ENCODE data around the gene LRP2.

Gene LRP2

DNA sequence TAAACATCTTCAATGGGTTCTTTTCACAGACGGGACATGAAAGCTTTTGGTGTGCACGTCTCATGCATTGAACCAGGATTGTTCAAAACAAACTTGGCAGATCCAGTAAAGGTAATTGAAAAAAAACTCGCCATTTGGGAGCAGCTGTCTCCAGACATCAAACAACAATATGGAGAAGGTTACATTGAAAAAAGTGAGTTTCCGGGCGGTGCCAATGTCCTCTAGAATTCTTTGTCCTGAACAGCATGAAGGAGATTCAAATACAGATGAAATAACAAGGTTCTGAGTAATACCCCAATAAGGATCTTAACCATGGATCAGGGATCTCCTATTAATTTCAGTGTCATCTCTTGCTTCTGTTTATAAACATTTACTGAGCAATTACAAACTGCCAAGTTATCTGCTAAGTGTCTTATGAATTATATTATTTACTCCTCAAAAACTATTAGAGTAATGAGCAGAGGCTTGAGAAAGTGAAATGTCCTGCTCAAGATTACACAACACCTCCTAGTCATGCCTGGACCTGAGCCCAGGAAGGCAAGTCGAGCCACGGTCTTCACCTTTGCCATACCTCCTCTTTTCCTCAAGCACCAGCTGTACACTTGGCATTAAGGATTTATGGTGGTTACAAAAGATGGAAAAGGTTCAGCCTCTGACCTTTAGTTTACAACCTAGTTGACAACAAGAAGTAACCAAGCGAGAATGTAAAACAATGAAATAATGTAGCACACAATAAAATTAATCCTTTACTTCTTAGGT, 270.4 kb downstream of the LRP2 start:
- no peaks in the 10 kb centered on the region for H3K36me3 ChIP-seq (ENCODE audit: insufficient read depth, low read length)
- no peaks in the 10 kb centered on the region for H3K9me3 ChIP-seq (replicated peaks; ENCODE audit: low read length)
- H3K27me3 ChIP-seq (ENCODE audit: control insufficient read depth, insufficient read depth, low read length) = no peaks in the 10 kb centered on the region
- H3K4me2 ChIP-seq (ENCODE audit: low read length) = no peak overlapping the region
- H3K4me3 ChIP-seq (ENCODE audit: low read length) = no peak overlapping the region
- peaks cover 45% of the 10 kb centered on the region for H3K4me1 ChIP-seq (ENCODE audit: control insufficient read depth, insufficient read depth, low read length)
- no peak overlapping the region for H3K9ac ChIP-seq (ENCODE audit: low read depth, low read length)

DNA sequence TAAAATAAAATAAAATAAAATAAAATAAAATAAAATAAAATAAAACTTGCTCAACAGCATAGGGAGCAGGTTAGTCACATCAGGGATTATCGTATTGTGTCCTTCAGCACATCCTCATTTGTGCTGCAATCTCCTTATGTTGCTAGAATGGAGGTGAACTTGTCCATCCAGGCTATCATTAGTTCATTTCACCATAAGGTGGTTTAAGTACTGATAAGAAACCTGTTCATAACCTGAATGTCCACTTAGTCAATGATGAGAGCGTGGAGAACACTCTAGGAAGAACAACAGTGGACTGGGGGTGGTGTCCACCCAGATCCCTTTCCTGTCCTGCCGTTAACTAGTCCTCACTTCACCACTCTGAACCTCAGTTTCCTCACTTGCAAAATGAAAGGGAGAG, 271.1 kb downstream of the LRP2 start:
- peaks cover 44% of the 10 kb centered on the region for H3K4me1 ChIP-seq (ENCODE audit: control insufficient read depth, insufficient read depth, low read length)
- H3K9ac ChIP-seq (ENCODE audit: low read depth, low read length) = no peak overlapping the region
- no peak overlapping the region for H3K4me3 ChIP-seq (ENCODE audit: low read length)

DNA sequence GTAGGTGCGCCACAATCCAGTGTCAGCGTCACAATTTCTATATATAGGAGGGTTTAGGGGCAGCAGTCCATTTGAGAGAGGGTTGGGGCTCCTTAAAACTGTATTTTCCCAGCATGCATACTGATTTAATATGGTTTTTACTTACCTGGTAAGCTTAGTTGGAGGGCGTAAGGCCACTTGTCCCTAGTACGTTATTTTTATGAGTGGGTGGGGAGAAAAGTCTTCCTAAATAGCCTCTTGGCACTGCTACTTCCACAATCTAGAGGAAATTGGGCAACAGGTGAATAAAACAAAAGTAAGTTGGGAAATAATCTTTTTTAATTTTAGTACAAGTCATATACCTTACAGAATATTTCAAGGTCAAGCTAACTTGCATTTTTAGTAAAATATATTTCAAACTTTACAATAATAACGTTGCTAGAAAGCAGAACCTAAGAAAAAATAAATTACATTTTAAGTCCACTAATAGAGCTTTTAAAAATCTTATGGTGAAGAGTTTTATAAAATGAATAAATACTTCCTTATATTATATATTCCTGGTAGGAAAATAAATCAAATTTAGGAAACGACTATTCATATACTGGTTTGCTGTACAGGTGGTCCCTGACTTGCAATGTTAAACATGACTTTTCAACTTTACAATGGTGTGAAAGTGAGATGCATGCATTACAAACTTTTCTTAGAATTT, 272.1 kb downstream of the LRP2 start:
- Histone ChIP-seq H3K4me2 (ENCODE audit: low read length) (no peak overlapping the region), H3K4me3 (ENCODE audit: low read length) (no peak overlapping the region), H3K9ac (ENCODE audit: low read depth, low read length) (no peak overlapping the region), H3K4me1 (ENCODE audit: control insufficient read depth, insufficient read depth, low read length) (peaks cover 36% of the 10 kb centered on the region), H3K9me3 (replicated peaks; ENCODE audit: low read length) (no peaks in the 10 kb centered on the region), H3K27me3 (ENCODE audit: control insufficient read depth, insufficient read depth, low read length) (no peaks in the 10 kb centered on the region), H3K36me3 (ENCODE audit: insufficient read depth, low read length) (no peaks in the 10 kb centered on the region)

More for the DNA sequence above, 271.1 kb downstream of the LRP2 start:
- no peaks in the 10 kb centered on the region for H3K36me3 ChIP-seq (ENCODE audit: insufficient read depth, low read length)
- no peak overlapping the region for H3K4me2 ChIP-seq (ENCODE audit: low read length)
- H3K27me3 ChIP-seq (ENCODE audit: control insufficient read depth, insufficient read depth, low read length) = no peaks in the 10 kb centered on the region
- no peaks in the 10 kb centered on the region for H3K9me3 ChIP-seq (replicated peaks; ENCODE audit: low read length)

DNA sequence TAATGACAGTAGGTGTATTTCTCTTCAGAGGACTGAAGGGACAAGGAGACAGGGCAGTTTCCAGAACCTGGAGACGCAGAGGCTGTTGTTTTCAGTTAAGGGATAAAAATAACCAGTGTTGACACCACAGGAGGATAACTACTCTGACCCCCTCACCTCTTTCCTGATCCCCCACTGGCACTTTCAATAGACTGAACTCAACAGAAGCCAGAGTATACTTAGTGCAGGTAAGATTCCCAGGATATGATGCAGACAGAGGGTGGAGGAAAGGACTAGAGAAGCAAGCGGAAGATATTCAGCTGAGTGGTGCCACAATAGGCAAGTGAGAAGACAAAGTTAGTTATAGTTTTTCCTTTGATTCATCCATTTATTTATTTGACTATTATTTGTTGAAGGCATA, 273.2 kb downstream of the LRP2 start:
- Histone ChIP-seq H3K4me3 (ENCODE audit: low read length) (no peak overlapping the region), H3K27me3 (ENCODE audit: control insufficient read depth, insufficient read depth, low read length) (no peaks in the 10 kb centered on the region), H3K9me3 (replicated peaks; ENCODE audit: low read length) (no peaks in the 10 kb centered on the region), H3K4me2 (ENCODE audit: low read length) (no peak overlapping the region), H3K36me3 (ENCODE audit: insufficient read depth, low read length) (no peaks in the 10 kb centered on the region), H3K4me1 (ENCODE audit: control insufficient read depth, insufficient read depth, low read length) (peaks cover 25% of the 10 kb centered on the region), H3K9ac (ENCODE audit: low read depth, low read length) (no peak overlapping the region)

DNA sequence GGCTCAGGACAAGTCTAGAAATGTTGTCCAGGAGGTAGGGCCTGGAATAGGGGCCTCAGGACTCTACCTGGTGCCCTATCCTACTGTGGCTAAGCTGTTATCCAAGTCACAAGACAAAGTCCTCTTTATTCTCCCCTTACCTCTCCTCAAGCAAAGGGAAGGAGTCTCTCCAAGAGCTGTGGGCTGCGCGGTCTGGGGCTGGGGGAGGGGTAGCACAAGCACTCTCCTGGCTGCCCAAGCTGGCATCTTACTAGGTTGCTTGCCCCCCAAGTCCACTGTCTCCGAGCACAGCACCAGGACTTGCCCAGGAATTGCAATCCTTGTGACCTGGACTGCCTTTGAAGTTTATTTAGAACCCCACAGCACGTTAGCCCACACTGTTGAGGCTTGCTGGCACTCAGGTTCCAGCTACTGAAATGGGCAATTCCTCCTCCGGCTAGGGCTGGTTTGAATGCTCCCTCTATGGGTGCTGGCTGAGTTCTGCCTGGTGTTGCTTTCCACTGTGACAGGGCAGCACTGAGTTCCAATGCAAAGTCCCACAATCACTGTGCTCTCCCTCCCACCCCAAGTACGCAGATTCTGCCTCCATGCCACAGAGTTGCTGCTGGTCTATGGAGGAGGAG, 274.5 kb downstream of the LRP2 start:
- Histone ChIP-seq H3K36me3 (ENCODE audit: insufficient read depth, low read length) (no peaks in the 10 kb centered on the region), H3K9me3 (replicated peaks; ENCODE audit: low read length) (no peaks in the 10 kb centered on the region), H3K4me3 (ENCODE audit: low read length) (no peak overlapping the region), H3K4me1 (ENCODE audit: control insufficient read depth, insufficient read depth, low read length) (peaks cover 12% of the 10 kb centered on the region), H3K27me3 (ENCODE audit: control insufficient read depth, insufficient read depth, low read length) (no peaks in the 10 kb centered on the region), H3K9ac (ENCODE audit: low read depth, low read length) (no peak overlapping the region), H3K4me2 (ENCODE audit: low read length) (no peak overlapping the region)

DNA sequence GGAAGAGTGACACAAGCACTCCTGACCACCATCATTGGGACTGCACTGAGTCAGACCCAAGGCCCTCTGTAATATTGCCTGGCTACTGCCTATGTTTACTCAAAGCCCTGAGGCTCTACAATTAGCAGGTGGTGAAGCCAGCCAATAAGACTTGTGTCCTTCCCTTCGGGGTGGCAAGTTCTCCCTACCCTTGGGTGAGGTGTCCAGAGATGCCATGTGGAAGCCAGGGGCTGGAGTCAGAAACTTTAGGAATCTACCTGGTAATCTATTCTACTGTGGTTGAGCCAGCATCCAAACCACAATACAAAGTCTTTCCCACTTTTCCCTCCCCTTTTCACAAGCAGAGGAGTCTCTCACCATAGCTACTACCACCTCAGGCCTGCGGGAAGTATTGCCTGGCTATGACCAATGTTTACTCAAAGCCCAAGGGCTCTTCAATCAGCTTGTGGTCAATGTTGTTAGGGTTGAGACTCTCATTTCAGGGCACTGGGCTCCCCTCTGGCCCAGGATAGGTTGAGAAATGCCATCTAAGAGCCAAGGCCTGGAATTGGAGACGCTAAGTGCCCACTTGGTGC, 275.4 kb downstream of the LRP2 start:
- no peak overlapping the region for H3K9ac ChIP-seq (ENCODE audit: low read depth, low read length)
- H3K9me3 ChIP-seq (replicated peaks; ENCODE audit: low read length) = no peaks in the 10 kb centered on the region
- H3K4me1 ChIP-seq (ENCODE audit: control insufficient read depth, insufficient read depth, low read length) = peaks cover 6% of the 10 kb centered on the region
- H3K36me3 ChIP-seq (ENCODE audit: insufficient read depth, low read length) = no peaks in the 10 kb centered on the region
- H3K4me3 ChIP-seq (ENCODE audit: low read length) = no peak overlapping the region
- no peaks in the 10 kb centered on the region for H3K27me3 ChIP-seq (ENCODE audit: control insufficient read depth, insufficient read depth, low read length)
- no peak overlapping the region for H3K4me2 ChIP-seq (ENCODE audit: low read length)

DNA sequence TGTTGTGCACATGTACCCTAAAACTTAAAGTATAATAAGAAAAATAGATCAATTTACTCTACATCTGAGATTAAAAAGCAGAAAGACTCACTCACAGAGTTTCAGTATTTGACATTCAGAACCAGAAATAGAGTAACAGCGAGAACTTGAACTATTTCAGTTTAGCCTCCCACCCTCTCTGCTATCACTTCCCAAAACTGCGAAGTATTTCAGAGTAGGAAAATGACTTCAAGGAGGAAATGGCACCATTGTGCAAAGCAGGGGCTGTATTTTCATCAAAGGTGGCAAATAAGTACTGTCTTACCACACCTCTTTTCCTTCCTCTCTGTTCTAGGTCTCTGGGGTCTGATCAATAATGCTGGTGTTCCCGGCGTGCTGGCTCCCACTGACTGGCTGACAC, 279.3 kb downstream of the LRP2 start:
- Histone ChIP-seq H3K4me1 (ENCODE audit: control insufficient read depth, insufficient read depth, low read length) (peaks cover 10% of the 10 kb centered on the region), H3K9ac (ENCODE audit: low read depth, low read length) (no peak overlapping the region), H3K9me3 (replicated peaks; ENCODE audit: low read length) (no peaks in the 10 kb centered on the region), H3K4me2 (ENCODE audit: low read length) (no peak overlapping the region), H3K36me3 (ENCODE audit: insufficient read depth, low read length) (no peaks in the 10 kb centered on the region), H3K27me3 (ENCODE audit: control insufficient read depth, insufficient read depth, low read length) (no peaks in the 10 kb centered on the region), H3K4me3 (ENCODE audit: low read length) (no peak overlapping the region)

DNA sequence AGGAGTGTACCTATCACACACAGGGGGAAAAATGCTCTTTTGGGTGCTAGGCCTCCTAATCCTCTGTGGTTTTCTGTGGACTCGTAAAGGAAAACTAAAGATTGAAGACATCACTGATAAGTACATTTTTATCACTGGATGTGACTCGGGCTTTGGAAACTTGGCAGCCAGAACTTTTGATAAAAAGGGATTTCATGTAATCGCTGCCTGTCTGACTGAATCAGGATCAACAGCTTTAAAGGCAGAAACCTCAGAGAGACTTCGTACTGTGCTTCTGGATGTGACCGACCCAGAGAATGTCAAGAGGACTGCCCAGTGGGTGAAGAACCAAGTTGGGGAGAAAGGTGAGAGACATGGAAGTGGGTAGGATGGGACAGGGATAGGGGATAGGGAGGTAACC, 280.8 kb downstream of the LRP2 start:
- no peaks in the 10 kb centered on the region for H3K36me3 ChIP-seq (ENCODE audit: insufficient read depth, low read length)
- peaks cover 17% of the 10 kb centered on the region for H3K4me1 ChIP-seq (ENCODE audit: control insufficient read depth, insufficient read depth, low read length)
- H3K27me3 ChIP-seq (ENCODE audit: control insufficient read depth, insufficient read depth, low read length) = no peaks in the 10 kb centered on the region
- H3K4me3 ChIP-seq (ENCODE audit: low read length) = no peak overlapping the region
- H3K9me3 ChIP-seq (replicated peaks; ENCODE audit: low read length) = no peaks in the 10 kb centered on the region
- no peak overlapping the region for H3K4me2 ChIP-seq (ENCODE audit: low read length)
- H3K9ac ChIP-seq (ENCODE audit: low read depth, low read length) = no peak overlapping the region

DNA sequence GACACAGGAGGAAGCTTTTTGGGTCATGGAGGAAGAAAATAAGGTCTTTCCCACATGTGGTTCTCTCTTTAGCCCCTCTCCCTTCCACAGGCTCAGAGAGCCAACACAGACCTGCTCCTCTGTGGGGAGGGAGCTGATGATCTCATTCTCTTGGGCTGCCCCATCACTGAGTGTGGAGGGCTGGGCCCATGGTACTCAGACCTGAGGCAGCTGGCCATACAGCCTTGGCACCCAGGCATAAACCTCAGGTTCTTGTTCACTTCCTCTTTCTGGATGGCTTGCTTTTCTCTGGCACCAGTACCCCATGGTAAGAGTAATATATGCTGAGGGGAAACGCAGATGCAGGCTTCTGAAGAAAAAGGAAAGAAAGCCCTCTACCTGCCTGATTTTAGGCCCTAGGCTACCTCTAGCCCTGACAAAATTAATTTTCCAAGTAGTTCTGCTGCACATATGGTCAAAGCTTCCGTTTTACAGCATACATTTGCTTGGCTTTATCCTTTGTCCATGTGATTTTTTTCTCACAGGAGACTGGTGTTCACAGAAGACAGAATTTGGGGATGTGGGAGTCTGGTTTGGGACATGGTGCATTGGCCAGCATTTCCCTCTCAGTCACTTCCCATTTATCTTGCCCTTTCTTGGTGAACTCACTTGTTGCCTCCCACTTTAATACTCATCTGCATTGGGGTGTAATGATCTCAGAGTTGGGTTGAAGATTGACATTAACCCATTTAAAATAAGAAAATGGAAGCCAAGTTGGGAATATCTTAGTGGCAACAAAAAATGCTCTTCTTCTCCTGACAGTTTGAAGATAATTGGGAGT, 281.9 kb downstream of the LRP2 start:
- Histone ChIP-seq H3K27me3 (ENCODE audit: control insufficient read depth, insufficient read depth, low read length) (no peaks in the 10 kb centered on the region), H3K4me2 (ENCODE audit: low read length) (no peak overlapping the region), H3K36me3 (ENCODE audit: insufficient read depth, low read length) (no peaks in the 10 kb centered on the region), H3K4me1 (ENCODE audit: control insufficient read depth, insufficient read depth, low read length) (peaks cover 17% of the 10 kb centered on the region), H3K9me3 (replicated peaks; ENCODE audit: low read length) (no peaks in the 10 kb centered on the region), H3K9ac (ENCODE audit: low read depth, low read length) (no peak overlapping the region), H3K4me3 (ENCODE audit: low read length) (no peak overlapping the region)

DNA sequence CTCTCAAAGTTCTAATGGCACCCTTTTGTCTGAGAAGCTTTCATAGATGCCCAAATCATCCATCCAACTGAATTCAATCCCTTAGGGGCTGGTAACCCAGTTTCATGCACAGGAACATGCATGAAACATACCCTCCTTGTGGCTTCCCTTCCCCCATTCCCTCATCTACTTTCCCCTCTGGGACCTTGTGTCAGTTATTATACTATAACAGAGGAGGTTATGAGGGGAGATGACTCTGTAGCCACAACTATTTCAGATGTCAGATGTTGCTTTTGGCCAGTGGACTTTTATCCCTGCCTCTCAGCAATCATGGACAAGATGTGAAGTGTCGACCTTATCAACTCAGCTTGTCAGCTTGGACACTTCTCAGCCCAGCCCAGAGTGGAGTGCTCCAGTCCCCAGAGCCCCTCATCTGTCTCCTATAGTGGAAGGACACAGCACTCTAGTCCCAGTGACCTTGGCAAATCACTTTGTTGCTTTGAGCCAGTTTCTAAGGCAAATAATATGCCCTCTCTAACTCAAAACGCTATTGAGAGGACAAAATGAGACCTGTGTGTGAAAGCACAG, 284.6 kb downstream of the LRP2 start:
- no peaks in the 10 kb centered on the region for H3K36me3 ChIP-seq (ENCODE audit: insufficient read depth, low read length)
- H3K4me1 ChIP-seq (ENCODE audit: control insufficient read depth, insufficient read depth, low read length) = peaks cover 24% of the 10 kb centered on the region

More for the DNA sequence above, 284.6 kb downstream of the LRP2 start:
- Histone ChIP-seq H3K27me3 (ENCODE audit: control insufficient read depth, insufficient read depth, low read length) (no peaks in the 10 kb centered on the region), H3K9ac (ENCODE audit: low read depth, low read length) (no peak overlapping the region), H3K4me2 (ENCODE audit: low read length) (peak overlapping the region; percentile 22), H3K9me3 (replicated peaks; ENCODE audit: low read length) (no peaks in the 10 kb centered on the region), H3K4me3 (ENCODE audit: low read length) (no peak overlapping the region)

Measured in skeletal muscle satellite cell (primary cell).